Activated CD4-positive, alpha-beta T cell treated with anti-CD3 and anti-CD28 coated beads, Interleukin-10, Interleukin-2, amounts not matched to agents 100 ng/mL and 50 ng/mL, durations not matched to agents 16 hours and 8 hours (primary cell): ENCODE measurements around the gene MTMR6.

Experiments
- DNase-seq: peaks from one replicate; pipeline ENCODE4 v3.0.0-alpha.2; 2020

The MTMR6 gene

DNA sequence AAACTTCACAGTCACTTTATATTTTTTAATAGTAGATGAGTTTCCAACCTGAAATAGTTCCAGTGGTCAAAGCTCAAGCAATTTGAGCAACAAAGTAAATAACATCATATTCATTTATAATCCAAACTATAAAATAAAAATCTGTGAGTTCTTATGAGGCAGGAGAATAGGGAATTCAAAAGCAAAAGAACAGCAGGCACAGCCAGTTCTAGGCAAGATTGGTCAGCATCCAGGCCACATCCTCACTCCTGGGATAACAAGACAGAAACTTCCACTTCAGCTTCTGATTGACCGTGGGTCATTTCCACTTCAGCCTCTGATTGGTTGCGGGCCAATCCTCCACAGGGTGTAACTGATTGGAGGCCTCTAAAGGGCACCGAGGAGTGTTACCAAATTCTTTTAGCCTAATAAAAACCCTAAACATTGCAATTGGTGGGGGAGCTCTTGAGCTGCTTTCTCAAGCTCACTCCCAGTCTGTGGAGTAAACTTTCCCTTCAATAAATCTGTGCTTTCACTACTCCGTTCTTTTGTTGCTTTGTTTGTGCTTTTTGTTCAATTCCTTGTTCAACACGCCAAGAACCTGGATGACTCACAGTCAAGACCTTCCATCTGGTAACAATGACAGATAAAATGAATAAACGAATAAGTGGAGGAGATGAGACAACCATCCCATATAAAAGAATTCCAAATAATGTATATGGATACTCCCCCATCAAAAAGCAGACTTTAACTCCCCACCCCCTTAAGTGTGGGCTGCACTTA lies 72.6 kb downstream of the MTMR6 start:
- no peak for DNase-seq

DNA sequence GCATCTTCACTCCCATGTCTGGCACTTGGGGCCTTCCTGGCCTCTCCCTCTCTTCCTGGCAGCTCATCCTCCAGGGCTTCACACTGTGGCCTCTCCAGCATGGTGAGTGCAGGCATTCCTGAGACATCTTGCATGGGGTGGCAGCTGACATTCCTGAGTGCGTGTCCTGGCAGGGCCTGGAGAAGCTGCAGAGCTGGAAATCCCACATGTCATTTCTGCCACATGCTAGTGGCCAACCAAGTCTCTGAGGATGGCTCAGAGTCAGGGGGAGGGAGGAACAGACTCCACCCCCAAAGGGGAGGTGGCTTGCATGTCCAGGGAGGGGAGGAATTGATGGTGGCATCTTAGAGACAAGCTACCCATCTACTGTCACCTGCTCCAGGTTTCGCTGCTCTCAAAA lies 73.6 kb downstream of the MTMR6 start:
- DNase-seq, result no peak

DNA sequence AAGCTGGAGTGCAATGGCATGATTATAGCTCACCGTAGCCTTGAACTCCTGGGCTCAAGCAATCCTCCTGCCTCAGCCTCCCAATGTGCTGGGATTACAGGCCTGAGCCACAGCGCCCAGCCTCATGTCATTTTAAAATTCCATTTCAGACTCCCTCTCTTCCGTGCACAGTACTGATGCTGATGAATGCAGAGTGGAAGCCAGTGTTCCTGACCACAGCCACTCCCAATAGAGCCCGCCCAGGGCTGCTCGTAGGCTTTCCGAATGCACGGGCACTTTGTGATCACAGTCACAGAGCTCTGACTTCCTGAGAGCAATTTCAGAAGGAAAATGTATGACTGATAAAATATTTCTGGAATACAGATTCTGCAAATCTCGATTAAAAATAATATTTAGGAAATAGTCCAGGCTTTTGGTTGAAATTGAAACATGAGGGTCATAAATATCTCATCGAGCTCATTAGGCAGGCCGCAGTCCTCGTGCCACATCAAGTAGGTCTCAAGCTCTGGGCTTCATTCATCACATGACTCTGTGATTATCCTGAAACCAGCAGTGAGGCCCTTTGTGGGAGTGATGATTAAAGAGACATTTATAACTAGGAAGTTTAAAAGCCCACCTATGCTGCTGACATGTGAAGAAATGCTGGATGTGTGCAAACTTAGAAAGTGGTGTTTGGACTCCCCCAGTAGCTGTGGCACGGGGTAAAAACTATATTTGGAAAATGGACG lies 76.3 kb downstream of the MTMR6 start:
- no peak for DNase-seq

DNA sequence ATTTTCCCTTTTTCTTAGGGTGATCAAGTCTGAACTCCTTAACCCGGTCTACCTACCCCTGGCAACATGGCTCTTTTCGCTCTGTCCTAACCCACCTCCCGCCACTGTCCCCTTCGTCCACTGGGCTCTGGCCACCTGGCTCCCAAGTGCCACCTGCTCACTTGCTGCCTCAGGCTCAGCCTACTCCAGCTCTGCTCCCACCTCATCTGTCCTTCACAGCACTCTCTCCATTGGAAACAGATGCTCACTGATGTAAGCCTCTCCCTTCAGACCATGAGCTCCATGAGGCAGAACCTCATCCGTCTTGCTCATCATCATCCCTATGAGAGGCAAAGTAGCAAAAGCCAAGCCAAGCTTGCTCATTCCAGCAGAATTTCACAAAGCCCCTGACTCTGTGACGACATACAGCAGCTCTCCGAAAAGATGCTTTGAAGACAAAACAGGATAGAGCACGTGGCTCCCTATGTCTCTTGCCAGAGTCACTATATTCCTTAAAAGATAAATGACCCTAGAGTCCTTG lies 79.9 kb downstream of the MTMR6 start:
- DNase-seq, result no peak

DNA sequence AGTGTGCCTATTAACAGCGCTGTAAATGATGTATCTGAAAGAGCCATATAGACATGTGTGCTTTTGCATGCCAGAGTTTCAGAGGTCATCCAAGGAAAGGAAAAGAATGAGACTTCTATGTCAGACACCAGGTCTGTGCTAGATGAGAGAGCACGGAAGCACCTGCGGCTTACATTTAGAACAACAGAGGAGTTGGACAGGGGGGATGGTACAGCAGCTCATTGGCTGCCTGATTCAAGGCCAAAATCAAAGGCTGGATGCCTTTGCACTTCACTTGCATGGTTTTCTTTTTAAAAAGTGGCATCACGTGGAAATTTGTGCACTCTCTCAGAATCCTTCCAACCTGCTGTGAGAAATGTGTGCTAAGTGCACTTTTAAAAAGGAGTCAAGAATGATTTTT lies 82.4 kb downstream of the MTMR6 start:
- DNase-seq, result no peak

DNA sequence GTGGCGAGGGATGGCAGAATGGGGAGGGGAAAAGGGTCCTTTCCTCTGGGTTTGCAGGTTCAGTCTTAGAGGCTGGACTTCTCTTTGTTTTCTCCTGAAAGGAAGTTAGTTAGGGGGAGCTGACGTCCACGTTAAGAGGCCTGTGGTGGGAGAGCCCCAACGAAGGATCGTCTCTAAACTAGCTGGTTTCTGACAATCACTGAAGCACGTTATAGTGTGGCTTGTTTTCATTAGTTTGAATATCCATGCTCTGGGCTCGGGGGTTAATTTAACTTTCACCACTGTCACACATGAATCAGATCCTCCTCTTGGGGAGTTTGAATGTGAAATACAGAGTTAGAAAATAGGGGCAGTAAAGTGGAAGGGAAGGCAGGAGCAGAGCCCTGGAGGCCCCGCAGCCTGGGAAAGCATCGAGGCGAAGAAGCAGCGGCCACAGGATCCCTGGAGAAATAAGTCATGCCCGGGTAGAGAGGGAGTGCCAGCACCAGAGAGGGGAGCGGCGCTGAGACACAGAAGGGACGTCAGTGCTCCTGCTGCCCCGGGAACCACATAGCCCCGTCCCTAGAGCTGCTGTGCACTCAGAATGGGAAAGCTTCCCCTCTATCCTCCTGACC lies 84.1 kb downstream of the MTMR6 start:
- DNase-seq, result no peak

DNA sequence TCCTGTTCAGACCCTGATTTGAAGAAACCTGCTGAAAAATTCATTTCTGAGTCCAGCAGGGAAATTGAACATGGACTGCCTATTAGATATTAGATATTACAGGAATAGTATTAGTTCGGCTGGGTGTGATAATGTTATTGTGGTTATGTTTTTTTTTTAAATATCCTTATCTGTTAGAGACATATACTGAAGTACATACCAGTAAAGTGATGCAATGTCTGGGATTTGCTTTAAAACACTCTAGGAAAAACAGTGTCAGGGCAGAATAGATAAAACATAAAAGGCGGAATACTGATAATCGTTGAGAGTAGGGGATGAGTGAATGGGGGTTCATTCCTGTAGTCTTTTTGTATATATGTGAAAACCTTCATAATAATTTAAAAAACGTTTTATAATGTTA lies 86.5 kb downstream of the MTMR6 start:
- DNase-seq, result no peak

DNA sequence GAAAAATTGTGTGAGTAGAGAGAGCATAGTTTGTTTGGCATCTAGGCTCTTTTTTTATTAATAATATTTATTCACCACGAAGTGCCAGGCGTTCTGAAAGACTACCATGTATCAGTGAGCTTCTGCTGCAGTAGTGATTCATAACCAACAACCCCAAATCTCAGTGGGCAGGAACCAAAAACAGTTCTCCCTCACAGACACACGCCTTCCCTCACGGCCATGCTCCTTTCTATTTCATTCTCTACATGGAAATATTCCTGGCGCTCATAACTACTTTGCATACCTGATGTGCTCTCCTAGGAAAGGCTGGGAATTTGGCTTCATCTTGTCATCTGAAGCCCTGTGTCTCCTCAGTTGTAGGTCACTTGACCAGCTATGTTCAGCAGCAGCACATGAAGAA lies 88.6 kb downstream of the MTMR6 start:
- DNase-seq, result no peak

DNA sequence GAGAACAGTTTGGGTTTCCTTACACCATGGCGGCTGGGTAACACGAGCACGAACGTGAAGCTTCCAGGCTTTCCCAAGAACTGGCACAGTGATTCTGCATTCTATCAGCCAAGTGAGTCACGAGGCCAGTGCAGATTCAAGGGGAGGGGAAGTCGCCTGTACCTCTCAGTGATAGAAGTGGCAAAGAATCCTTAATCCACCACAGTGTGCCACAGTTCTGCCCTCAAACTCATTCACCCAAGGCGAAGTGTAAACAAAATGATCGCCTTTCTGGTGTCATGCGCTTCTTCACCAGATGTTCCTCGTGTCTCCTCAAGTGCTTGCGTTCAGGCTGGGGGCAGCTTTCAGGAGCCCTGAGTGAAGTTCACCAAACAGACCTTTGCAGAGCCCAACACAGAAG lies 90.3 kb downstream of the MTMR6 start:
- no peak for DNase-seq
